ENCODE data around the gene ERI3. TPM values are rescaled to one million over a fixed set of nuclear protein-coding genes. Genes with fewer than 3 reads are reported as not detected.

Gene ERI3
- total RNA-seq, 1 donor from 2014 or later: 83.3 TPM

DNA sequence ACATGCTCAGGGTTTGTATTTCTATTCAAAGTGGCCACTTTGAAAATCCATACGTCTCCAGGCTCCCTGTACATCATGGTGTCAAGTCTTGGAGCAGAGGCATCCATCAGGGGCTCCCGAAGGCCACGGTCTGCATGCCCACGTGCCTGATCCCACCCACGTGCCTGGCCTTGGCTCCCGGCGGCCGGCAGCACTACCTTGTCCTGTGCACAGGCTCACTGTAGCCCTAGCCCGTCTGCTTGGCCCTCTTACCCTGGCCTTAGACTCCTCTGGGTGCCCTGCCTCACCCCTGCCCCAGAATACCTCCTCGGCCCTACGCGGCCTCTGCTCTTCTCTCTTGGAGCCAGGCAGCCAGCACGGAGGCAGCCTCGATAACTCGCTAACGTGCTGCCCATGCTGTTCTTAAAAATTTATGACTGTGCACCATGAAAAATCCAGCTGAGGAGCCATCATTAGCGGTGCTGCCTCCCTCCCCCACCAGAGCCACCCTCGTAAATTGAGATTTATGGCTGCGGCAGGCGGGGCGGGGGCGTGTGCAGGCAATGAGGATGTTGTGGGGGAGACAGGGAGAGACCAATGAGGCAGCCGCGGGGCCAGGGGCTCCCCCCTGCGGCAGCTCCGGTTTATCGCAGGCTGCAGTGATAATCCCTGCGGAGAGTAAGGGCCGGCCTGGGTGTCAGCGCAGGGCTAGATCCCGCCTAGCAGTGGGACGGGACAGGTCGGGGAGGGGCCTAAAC, 117.2 kb downstream of the ERI3 start:
- Mint-ChIP-seq H3K36me3 (ENCODE audit: low read depth) (peaks cover 16% of the 10 kb centered on the region), H3K4me1 (peaks cover 51% of the 10 kb centered on the region), H3K27me3 (ENCODE audit: low read depth) (no peaks in the 10 kb centered on the region), H3K27ac (ENCODE audit: unreplicated experiment) (peak overlapping the region; percentile 96), H3K4me3 (peak overlapping the region; percentile 81), H3K9me3 (no peaks in the 10 kb centered on the region)
- DNase-seq (ENCODE audit: low read depth, low spot score): peak; percentile 61
- TF ChIP-seq, protein P1, sequence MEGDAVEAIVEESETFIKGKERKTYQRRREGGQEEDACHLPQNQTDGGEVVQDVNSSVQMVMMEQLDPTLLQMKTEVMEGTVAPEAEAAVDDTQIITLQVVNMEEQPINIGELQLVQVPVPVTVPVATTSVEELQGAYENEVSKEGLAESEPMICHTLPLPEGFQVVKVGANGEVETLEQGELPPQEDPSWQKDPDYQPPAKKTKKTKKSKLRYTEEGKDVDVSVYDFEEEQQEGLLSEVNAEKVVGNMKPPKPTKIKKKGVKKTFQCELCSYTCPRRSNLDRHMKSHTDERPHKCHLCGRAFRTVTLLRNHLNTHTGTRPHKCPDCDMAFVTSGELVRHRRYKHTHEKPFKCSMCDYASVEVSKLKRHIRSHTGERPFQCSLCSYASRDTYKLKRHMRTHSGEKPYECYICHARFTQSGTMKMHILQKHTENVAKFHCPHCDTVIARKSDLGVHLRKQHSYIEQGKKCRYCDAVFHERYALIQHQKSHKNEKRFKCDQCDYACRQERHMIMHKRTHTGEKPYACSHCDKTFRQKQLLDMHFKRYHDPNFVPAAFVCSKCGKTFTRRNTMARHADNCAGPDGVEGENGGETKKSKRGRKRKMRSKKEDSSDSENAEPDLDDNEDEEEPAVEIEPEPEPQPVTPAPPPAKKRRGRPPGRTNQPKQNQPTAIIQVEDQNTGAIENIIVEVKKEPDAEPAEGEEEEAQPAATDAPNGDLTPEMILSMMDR (conservative IDR thresholded peaks at IDR 0.05): peak; percentile 69

- H3K27me3 Mint-ChIP-seq (ENCODE audit: low read depth): no peaks in the 10 kb centered on the region
- peaks cover 17% of the 10 kb centered on the region for H3K36me3 Mint-ChIP-seq (ENCODE audit: low read depth)
- TF ChIP-seq, protein P1 (conservative IDR thresholded peaks at IDR 0.05): no peak
- H3K9me3 Mint-ChIP-seq: no peaks in the 10 kb centered on the region
- no peak overlapping the region for H3K4me3 Mint-ChIP-seq
- no peak for DNase-seq (ENCODE audit: low read depth, low spot score)
- peaks cover 45% of the 10 kb centered on the region for H3K4me1 Mint-ChIP-seq
- H3K27ac Mint-ChIP-seq (ENCODE audit: unreplicated experiment): no peak overlapping the region
Measured at GRCh38 chr1:44236490-44237272, 118.4 kb downstream of the ERI3 start.

DNA sequence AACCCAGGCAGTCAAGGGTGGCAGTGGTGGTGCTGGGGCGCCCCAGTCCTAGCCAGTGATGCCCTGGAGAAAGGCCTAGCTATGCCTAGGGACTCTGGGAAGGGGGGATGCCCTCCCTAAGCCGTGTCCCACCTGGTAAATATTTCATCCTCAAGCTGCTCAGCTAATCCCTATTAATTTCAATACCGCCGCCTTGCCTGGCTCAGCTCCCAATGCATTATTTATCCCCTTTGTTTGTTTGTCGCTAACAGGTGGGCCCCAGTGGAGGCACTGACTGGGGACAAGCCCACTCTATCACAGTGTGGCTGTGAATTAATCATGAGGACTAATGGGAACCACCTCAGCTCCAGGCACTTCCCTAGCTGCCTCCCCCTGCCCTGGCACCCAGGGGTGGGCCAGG, 119.2 kb downstream of the ERI3 start:
- H3K4me3 Mint-ChIP-seq: no peak overlapping the region

DNA sequence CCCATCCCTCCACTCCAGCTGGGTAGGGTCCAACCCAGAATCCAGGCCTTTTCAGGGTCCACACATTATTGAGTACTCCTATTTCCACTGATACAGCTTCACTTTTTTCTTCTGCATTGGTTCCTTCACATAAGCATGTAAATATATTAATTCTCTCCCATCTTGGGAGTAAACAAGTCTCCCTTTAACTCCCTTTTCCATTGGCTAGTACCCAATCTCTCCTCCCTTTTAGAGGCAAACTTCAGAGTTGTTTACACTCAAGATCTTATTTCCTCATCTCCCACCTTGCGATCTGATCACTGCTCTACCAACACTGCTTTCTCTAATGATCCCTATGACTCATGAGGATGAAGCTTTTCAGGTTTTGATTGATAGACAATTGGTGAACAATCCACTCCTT, 121.5 kb downstream of the ERI3 start:
- Mint-ChIP-seq H3K4me1 (peaks cover 15% of the 10 kb centered on the region), H3K4me3 (no peak overlapping the region), H3K9me3 (no peaks in the 10 kb centered on the region), H3K27ac (ENCODE audit: unreplicated experiment) (no peak overlapping the region), H3K36me3 (ENCODE audit: low read depth) (peaks cover 33% of the 10 kb centered on the region), H3K27me3 (ENCODE audit: low read depth) (no peaks in the 10 kb centered on the region)
- TF ChIP-seq, protein P1 (conservative IDR thresholded peaks at IDR 0.05): no peak
- DNase-seq (ENCODE audit: low read depth, low spot score): no peak

More for the DNA sequence above, 119.2 kb downstream of the ERI3 start:
- peaks cover 36% of the 10 kb centered on the region for H3K4me1 Mint-ChIP-seq
- H3K9me3 Mint-ChIP-seq: no peaks in the 10 kb centered on the region
- no peak for DNase-seq (ENCODE audit: low read depth, low spot score)
- no peaks in the 10 kb centered on the region for H3K27me3 Mint-ChIP-seq (ENCODE audit: low read depth)
- TF ChIP-seq, protein P1 (conservative IDR thresholded peaks at IDR 0.05): no peak
- H3K27ac Mint-ChIP-seq (ENCODE audit: unreplicated experiment): no peak overlapping the region
- H3K36me3 Mint-ChIP-seq (ENCODE audit: low read depth): peaks cover 20% of the 10 kb centered on the region

GRCh38 chr1:44230796-44231195, 124.3 kb downstream of the ERI3 start:
- H3K4me3 Mint-ChIP-seq: no peak overlapping the region
- peaks cover 39% of the 10 kb centered on the region for H3K36me3 Mint-ChIP-seq (ENCODE audit: low read depth)
- DNase-seq (ENCODE audit: low read depth, low spot score): no peak
- H3K27ac Mint-ChIP-seq (ENCODE audit: unreplicated experiment): no peak overlapping the region
- peaks cover 12% of the 10 kb centered on the region for H3K9me3 Mint-ChIP-seq
- no peaks in the 10 kb centered on the region for H3K27me3 Mint-ChIP-seq (ENCODE audit: low read depth)
- H3K4me1 Mint-ChIP-seq: no peaks in the 10 kb centered on the region
- TF ChIP-seq, protein P1 (conservative IDR thresholded peaks at IDR 0.05): no peak
